Measurements from ENCODE around the gene ASXL2. TPM values are rescaled to one million over a fixed set of nuclear protein-coding genes. Genes with fewer than 3 reads are reported as not detected.

The ASXL2 gene
- total and polyA plus RNA-seq, 12 donors: 1.8 to 34.0 (median 28.6) TPM

DNA sequence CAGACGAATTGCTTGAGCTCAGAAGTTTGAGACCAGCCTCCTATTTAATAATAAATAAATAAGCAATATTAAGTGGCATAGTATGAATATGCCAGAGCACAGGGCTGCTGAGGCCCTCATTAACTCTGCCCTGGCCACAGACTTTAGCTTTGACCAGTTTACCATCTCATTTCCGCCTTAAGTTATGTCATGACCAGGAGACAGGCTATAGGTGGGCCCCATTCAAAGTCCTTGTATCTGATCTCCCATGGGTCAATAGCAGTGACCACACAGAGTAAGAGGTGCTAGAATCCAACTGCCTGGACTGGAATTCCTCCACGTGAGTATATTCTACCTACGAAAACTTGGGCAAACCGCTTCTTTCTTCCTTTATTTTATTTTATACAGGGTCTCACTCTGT, 13.4 kb upstream of the ASXL2 start:
- H3K9me3 ChIP-seq: no peaks in the 10 kb centered on the region
- H3K27ac ChIP-seq: no peak overlapping the region
- DNase-seq (no peak), ATAC-seq (no peak)
- TF ChIP-seq, protein P1, sequence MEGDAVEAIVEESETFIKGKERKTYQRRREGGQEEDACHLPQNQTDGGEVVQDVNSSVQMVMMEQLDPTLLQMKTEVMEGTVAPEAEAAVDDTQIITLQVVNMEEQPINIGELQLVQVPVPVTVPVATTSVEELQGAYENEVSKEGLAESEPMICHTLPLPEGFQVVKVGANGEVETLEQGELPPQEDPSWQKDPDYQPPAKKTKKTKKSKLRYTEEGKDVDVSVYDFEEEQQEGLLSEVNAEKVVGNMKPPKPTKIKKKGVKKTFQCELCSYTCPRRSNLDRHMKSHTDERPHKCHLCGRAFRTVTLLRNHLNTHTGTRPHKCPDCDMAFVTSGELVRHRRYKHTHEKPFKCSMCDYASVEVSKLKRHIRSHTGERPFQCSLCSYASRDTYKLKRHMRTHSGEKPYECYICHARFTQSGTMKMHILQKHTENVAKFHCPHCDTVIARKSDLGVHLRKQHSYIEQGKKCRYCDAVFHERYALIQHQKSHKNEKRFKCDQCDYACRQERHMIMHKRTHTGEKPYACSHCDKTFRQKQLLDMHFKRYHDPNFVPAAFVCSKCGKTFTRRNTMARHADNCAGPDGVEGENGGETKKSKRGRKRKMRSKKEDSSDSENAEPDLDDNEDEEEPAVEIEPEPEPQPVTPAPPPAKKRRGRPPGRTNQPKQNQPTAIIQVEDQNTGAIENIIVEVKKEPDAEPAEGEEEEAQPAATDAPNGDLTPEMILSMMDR (IDR thresholded peaks at IDR 0.05): no peak
- WGBS, 2 donors: 87 to 88% methylated on average over 5 of the region's 5 CpGs
- no peaks in the 10 kb centered on the region for H3K27me3 ChIP-seq
- H3K4me3 ChIP-seq: no peak overlapping the region
- H3K36me3 ChIP-seq: no peaks in the 10 kb centered on the region
- intact Hi-C loops (cut with DNase I): no loop called here
- no peaks in the 10 kb centered on the region for H3K4me1 ChIP-seq

DNA sequence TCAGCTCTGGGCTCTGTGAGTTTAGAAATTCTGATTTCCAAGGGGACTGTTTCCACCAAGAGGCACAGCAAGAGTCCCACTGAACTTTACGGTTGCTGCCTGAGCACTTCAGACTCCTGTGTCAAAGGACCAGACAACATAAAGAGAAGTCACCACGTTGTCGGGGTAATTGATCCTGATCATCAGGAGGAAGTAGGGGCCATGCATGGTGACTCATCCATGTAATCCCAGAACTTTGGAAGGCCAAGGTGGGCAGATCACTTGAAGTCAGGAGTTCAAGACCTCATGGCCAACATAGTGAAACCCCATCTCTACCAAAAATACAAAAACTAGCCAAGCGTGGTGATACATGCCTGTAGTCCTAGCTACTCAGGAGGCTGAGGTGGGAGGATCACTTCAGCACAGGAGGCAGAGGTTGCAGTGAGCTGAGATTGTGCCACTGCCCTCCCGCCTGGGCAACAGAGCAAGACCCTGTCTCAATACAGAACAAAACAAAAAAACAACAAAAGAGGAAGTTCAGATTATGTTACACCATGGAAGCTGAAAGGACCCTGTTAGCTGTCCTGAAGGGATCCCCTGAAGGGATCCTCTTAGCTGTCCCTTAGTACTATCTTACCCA, 9.4 kb upstream of the ASXL2 start:
- Histone ChIP-seq H3K4me1 (no peaks in the 10 kb centered on the region), H3K4me3 (no peak overlapping the region), H3K27ac (no peak overlapping the region), H3K27me3 (peaks cover 0 to 17% (median 8%) of the 10 kb centered on the region in 7 donors), H3K9me3 (no peaks in the 10 kb centered on the region), H3K36me3 (no peaks in the 10 kb centered on the region)
- TF ChIP-seq, protein P1 (IDR thresholded peaks at IDR 0.05): no peak
- WGBS, 2 donors: 87 to 92% methylated on average over 5 of the region's 5 CpGs
- intact Hi-C loops (cut with DNase I): no loop called here
- DNase-seq (no peak), ATAC-seq (no peak)

GRCh38 chr2:25885933-25886332, 7.6 kb upstream of the ASXL2 start:
- Histone ChIP-seq H3K36me3 (no peaks in the 10 kb centered on the region), H3K27me3 (peaks cover 0 to 23% (median 14%) of the 10 kb centered on the region in 7 donors), H3K27ac (no peak overlapping the region), H3K9me3 (no peaks in the 10 kb centered on the region), H3K4me3 (no peak overlapping the region), H3K4me1 (no peaks in the 10 kb centered on the region)
- DNase-seq (no peak), ATAC-seq (no peak)
- intact Hi-C loops (cut with DNase I): no loop called here
- TF ChIP-seq, protein P1 (IDR thresholded peaks at IDR 0.05): no peak
- WGBS, 2 donors: 88 to 90% methylated on average over 2 of the region's 2 CpGs

DNA sequence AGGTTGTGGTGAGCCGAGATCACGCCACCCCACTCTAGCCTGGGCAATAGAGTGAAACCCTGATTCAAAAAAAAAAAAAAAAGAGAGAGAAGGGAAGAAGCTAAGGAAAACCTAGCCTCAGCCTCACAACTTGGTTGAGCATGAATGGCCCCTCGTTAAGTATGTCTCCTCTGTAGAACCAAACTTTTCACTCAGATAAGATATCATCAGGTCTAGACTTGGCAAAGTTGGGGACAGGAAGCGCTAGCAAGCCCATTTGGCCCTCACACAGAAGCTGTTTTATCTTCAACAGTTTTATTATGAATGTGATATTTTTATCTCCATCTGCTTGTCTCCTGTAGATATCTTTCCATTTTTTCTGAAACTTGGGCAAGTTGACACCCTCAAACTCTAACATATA, 3.5 kb upstream of the ASXL2 start:
- H3K36me3 ChIP-seq: no peaks in the 10 kb centered on the region
- no peak for DNase-seq
- H3K4me1 ChIP-seq: peaks cover 0 to 12% (median 9%) of the 10 kb centered on the region in 9 donors
- TF ChIP-seq, protein P1 (IDR thresholded peaks at IDR 0.05): no peak
- peaks cover 0 to 23% (median 14%) of the 10 kb centered on the region in 7 donors for H3K27me3 ChIP-seq
- no peak overlapping the region for H3K4me3 ChIP-seq
- no peak overlapping the region for H3K27ac ChIP-seq
- no peaks in the 10 kb centered on the region for H3K9me3 ChIP-seq
- WGBS, 2 donors: 59 to 65% methylated on average over 4 of the region's 4 CpGs
- no peak for ATAC-seq
- intact Hi-C loops (cut with DNase I): no loop called here
